ENCODE measurements around the gene JAZF1.
A peak's percentile ranks its signal among the peaks of the same experiment; 100 is the strongest.

The JAZF1 gene

DNA sequence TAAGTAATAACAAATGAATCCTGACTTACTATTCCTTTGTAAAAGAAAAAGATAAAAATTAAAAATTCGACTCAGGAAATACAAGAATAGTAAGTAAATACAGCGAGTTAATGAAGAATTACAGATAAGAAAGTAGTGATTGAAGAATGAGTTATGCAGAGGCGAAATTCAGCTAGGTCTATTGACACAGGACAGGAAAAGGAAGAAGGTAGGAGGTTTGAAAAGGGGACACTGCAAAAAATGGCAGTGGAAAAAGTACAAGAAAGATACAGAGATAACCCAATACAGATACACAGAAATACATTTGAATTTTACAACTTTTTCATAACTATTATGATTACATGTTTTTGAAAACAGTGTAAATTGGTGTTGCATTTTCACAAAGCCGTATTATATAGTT lies 28.0 kb downstream of the JAZF1 start:
- Histone ChIP-seq H3K36me3 (ENCODE audit: control insufficient read depth, low read length) (peaks cover 16% of the 10 kb centered on the region), H4K20me1 (ENCODE audit: control insufficient read depth, insufficient read depth, low read depth, low read length) (no peaks in the 10 kb centered on the region), H3K4me2 (ENCODE audit: low read length) (peak overlapping the region; percentile 82), H3K4me1 (ENCODE audit: control insufficient read depth, low read length) (peaks cover 77% of the 10 kb centered on the region), H3K79me2 (ENCODE audit: control insufficient read depth, low read length) (peaks cover 78% of the 10 kb centered on the region), H3K9me3 (ENCODE audit: control insufficient read depth, insufficient read depth, low read length) (no peaks in the 10 kb centered on the region), H3K9me2 (replicated peaks; ENCODE audit: control insufficient read depth, low read length) (no peaks in the 10 kb centered on the region), H3F3A (ENCODE audit: control insufficient read depth, insufficient read depth) (peaks cover 37% of the 10 kb centered on the region), H3K4me3 (ENCODE audit: low read length) (peak overlapping the region; percentile 50), H3K27ac (ENCODE audit: low read depth, low read length) (peak overlapping the region; percentile 94), H3K27me3 (ENCODE audit: control insufficient read depth, low read length) (no peaks in the 10 kb centered on the region)
- TF ChIP-seq EZH2phosphoT487 (IDR thresholded peaks at IDR 0.05; ENCODE audit: borderline replicate concordance, low read length): no peak
- TF ChIP-seq, protein P1, sequence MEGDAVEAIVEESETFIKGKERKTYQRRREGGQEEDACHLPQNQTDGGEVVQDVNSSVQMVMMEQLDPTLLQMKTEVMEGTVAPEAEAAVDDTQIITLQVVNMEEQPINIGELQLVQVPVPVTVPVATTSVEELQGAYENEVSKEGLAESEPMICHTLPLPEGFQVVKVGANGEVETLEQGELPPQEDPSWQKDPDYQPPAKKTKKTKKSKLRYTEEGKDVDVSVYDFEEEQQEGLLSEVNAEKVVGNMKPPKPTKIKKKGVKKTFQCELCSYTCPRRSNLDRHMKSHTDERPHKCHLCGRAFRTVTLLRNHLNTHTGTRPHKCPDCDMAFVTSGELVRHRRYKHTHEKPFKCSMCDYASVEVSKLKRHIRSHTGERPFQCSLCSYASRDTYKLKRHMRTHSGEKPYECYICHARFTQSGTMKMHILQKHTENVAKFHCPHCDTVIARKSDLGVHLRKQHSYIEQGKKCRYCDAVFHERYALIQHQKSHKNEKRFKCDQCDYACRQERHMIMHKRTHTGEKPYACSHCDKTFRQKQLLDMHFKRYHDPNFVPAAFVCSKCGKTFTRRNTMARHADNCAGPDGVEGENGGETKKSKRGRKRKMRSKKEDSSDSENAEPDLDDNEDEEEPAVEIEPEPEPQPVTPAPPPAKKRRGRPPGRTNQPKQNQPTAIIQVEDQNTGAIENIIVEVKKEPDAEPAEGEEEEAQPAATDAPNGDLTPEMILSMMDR (IDR thresholded peaks at IDR 0.05; ENCODE audit: low read depth, low read length, poor library complexity, severe bottlenecking): no peak

DNA sequence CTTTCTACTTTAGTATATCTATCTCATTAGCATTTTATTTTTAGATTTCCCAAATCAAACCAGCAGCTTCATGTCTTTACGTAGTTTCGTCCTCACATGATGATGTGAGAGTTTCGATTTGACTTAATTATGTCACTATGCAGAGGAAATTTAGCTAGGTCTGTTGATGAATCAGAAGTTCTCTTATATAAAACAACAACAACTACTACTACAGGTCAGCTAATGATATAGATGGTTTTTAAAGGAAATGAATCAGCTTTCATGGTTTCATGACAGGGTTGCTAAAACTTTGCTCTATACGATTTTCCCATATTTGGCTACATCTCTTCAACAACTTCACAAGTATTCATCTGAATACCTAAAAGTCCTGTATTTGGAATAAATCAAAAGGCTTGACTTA lies 28.6 kb downstream of the JAZF1 start:
- H4K20me1 ChIP-seq (ENCODE audit: control insufficient read depth, insufficient read depth, low read depth, low read length): no peaks in the 10 kb centered on the region
- no peak for TF ChIP-seq EZH2phosphoT487 (IDR thresholded peaks at IDR 0.05; ENCODE audit: borderline replicate concordance, low read length)
- TF ChIP-seq, protein P1 (IDR thresholded peaks at IDR 0.05; ENCODE audit: low read depth, low read length, poor library complexity, severe bottlenecking): no peak
- peaks cover 31% of the 10 kb centered on the region for H3F3A ChIP-seq (ENCODE audit: control insufficient read depth, insufficient read depth)
- H3K79me2 ChIP-seq (ENCODE audit: control insufficient read depth, low read length): peaks cover 71% of the 10 kb centered on the region
- peak overlapping the region; percentile 50 for H3K4me3 ChIP-seq (ENCODE audit: low read length)
- peak overlapping the region; percentile 94 for H3K27ac ChIP-seq (ENCODE audit: low read depth, low read length)
- peak overlapping the region; percentile 82 for H3K4me2 ChIP-seq (ENCODE audit: low read length)
- peaks cover 12% of the 10 kb centered on the region for H3K36me3 ChIP-seq (ENCODE audit: control insufficient read depth, low read length)
- H3K4me1 ChIP-seq (ENCODE audit: control insufficient read depth, low read length): peaks cover 70% of the 10 kb centered on the region
- no peaks in the 10 kb centered on the region for H3K27me3 ChIP-seq (ENCODE audit: control insufficient read depth, low read length)
- H3K9me3 ChIP-seq (ENCODE audit: control insufficient read depth, insufficient read depth, low read length): no peaks in the 10 kb centered on the region
- no peaks in the 10 kb centered on the region for H3K9me2 ChIP-seq (replicated peaks; ENCODE audit: control insufficient read depth, low read length)

DNA sequence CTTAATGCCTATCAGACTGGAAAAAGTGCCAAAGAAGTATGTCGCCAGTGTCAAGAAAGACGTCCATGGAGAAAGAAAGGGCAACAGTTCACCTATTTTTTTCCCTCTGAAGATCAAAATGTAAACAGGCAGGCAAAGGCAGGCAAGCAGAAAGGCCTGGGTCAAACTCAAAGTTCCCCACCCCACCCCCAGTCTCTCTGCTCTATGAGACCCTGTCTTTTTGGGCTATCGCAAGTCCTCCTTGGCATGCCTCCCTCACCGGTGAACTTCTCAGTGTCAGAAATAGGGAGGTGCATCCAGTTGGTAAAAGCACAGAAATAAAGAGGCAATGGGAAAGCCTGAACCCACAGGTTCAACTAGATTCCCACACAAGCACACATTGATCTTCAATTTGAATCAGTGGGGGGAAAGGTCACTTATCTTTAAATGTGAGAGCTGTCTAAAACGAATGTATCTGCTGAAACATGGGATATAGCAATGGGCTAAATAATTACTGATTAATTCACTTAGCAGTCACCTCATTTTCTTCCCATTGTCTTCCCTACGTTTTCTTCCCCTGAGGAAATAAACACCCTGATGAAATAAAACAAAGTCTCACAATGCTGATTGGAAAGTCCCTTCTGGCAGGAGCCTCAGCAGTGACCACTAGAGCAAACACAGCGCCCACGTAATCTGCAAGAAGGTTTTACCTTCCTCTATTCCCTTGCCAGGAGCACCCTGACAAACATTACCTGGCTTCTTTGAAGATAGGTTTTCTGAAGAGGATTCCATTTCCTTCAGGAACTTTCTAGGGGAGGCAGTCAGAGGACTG lies 31.1 kb downstream of the JAZF1 start:
- peaks cover 23% of the 10 kb centered on the region for H3K36me3 ChIP-seq (ENCODE audit: control insufficient read depth, low read length)
- peaks cover 9% of the 10 kb centered on the region for H3F3A ChIP-seq (ENCODE audit: control insufficient read depth, insufficient read depth)
- H4K20me1 ChIP-seq (ENCODE audit: control insufficient read depth, insufficient read depth, low read depth, low read length): no peaks in the 10 kb centered on the region
- H3K4me1 ChIP-seq (ENCODE audit: control insufficient read depth, low read length): peaks cover 58% of the 10 kb centered on the region
- H3K9me3 ChIP-seq (ENCODE audit: control insufficient read depth, insufficient read depth, low read length): no peaks in the 10 kb centered on the region
- no peaks in the 10 kb centered on the region for H3K9me2 ChIP-seq (replicated peaks; ENCODE audit: control insufficient read depth, low read length)
- TF ChIP-seq EZH2phosphoT487 (IDR thresholded peaks at IDR 0.05; ENCODE audit: borderline replicate concordance, low read length): no peak
- TF ChIP-seq, protein P1 (IDR thresholded peaks at IDR 0.05; ENCODE audit: low read depth, low read length, poor library complexity, severe bottlenecking): no peak
- H3K27me3 ChIP-seq (ENCODE audit: control insufficient read depth, low read length): no peaks in the 10 kb centered on the region
- H3K79me2 ChIP-seq (ENCODE audit: control insufficient read depth, low read length): peaks cover 79% of the 10 kb centered on the region
- no peak overlapping the region for H3K4me2 ChIP-seq (ENCODE audit: low read length)
- no peak overlapping the region for H3K27ac ChIP-seq (ENCODE audit: low read depth, low read length)
- no peak overlapping the region for H3K4me3 ChIP-seq (ENCODE audit: low read length)

All from DOHH2 (cell line).